ENCODE results near the gene USP35.
"Not testable (repeated sequence)": the region's sequence is repeated elsewhere in the genome, so short reads cannot be mapped to it uniquely, and the experiment has no call there.

Gene USP35

DNA sequence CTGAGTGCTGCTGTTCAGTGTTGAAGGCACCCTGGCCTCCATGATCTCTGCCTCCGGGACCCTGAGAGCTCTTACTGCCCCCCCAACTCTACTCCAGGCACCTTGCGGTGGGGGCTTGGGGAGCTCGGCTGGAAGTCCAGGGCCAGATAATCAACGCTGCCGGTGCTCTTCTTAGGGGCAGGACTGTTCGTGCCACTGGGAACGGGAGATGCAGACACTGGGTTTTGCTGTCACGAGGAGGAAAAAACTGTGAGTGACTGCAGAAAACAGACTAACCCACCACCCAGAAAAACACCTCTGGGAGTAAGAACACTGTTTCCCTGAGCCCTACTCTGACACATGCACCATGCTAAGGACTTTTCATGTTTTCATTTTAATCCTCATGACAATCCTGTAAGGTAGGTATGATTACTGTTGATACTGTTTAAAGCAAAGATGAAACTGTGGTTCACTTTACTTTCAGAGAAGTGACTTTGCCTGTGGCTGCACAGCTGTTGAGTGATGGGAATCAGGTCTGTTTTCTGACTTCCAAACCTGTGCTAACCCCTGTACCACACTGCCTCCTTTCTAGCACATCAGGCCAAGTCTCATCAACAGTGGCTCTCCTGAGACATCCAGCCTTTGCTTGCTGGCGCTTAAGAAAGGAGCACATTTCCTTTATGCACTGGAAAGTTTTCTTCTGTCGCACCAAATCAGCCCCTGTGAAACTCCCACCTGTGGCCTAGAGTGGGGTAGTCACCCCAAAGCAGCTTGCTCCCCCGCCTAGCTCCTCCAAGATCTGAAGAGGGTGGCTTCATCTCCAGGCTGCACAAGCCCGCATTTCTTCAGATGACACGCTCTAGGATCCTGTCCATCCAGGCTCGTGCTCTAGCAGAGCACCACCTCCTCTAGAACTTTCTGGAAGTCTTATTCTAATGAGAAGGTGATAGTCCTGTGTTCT is 31.8 kb downstream of the USP35 start:
- ChIA-PET CTCF (no interaction called here), POLR2A (no interaction called here)
- TF ChIP-seq BHLHE40 (IDR thresholded peaks at IDR 0.05; ENCODE audit: borderline replicate concordance) (no peak), FOXM1 (IDR thresholded peaks at IDR 0.05; ENCODE audit: borderline replicate concordance) (no peak), NFRKB (IDR thresholded peaks at IDR 0.05) (no peak), ELF4 (IDR thresholded peaks at IDR 0.05) (no peak), SP1 (IDR thresholded peaks at IDR 0.05) (no peak), ARNT (IDR thresholded peaks at IDR 0.05) (no peak), FOXK2 (IDR thresholded peaks at IDR 0.05) (no peak), HDGF (IDR thresholded peaks at IDR 0.05; ENCODE audit: borderline replicate concordance) (no peak), SUZ12 (IDR thresholded peaks at IDR 0.05) (no peak), TARDBP (IDR thresholded peaks at IDR 0.05) (no peak), L3MBTL2 (conservative IDR thresholded peaks at IDR 0.05) (no peak), LEF1 (IDR thresholded peaks at IDR 0.05; ENCODE audit: borderline replicate concordance) (no peak), ZNF384 (IDR thresholded peaks at IDR 0.05) (no peak), FOXA1 (IDR thresholded peaks at IDR 0.05) (no peak), CTBP1 (IDR thresholded peaks at IDR 0.05; ENCODE audit: borderline replicate concordance) (no peak)
- TF ChIP-seq, protein P1, sequence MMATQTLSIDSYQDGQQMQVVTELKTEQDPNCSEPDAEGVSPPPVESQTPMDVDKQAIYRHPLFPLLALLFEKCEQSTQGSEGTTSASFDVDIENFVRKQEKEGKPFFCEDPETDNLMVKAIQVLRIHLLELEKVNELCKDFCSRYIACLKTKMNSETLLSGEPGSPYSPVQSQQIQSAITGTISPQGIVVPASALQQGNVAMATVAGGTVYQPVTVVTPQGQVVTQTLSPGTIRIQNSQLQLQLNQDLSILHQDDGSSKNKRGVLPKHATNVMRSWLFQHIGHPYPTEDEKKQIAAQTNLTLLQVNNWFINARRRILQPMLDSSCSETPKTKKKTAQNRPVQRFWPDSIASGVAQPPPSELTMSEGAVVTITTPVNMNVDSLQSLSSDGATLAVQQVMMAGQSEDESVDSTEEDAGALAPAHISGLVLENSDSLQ (IDR thresholded peaks at IDR 0.05), result no peak
- no peak for DNase-seq (ENCODE audit: extremely low spot score)

DNA sequence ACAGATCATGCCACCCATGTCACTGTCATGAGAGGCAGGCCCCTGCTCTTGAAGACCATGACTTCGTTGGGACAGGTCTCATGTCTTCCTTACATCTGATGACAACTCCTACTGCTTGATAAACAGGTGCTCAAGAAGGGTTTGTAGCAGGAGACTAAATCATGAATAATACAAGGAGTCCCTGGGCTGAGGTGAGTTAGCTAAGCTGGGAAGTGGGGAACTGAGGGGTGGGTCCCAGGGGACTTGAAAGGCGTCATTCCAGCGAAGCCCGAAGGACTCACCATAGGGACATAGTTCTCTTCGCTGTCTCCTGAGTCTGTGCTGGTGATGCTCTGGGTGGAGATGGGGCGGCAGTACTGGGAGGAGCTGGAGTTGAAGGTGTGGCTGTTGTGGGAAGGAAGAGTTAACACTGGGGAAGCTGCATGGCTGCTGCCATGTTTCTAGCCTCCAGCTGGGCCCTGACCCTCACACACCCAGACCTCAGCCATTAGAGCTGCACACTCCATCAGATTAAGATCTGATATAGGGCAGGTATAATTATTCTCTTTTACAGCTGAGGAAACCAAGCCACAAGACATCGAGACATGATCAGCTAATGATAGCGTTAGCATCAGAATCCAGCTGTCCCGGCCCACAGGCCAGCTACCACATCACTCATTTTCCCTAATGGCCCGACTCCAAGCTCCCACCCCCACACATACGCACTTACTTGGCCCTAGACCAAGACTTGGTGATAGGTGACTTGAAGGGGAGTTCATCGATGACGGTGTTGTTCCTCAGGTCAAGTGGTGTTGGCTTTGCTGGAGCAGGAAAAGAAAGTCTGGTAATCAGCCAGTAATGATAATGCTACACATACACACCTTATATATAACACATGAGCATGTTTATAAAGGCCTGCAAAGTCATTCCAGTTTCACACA is 32.9 kb downstream of the USP35 start:
- CTCF ChIA-PET, result no interaction called here
- no peak for DNase-seq (ENCODE audit: extremely low spot score)
- POLR2A ChIA-PET, result interaction anchor here (0.5 kb wide), 1 partner anchor 74 kb away, joined by 3 read pairs; no protein-coding TSS in a partner anchor
- no peak for TF ChIP-seq ARNT (IDR thresholded peaks at IDR 0.05)
- no peak for TF ChIP-seq L3MBTL2 (conservative IDR thresholded peaks at IDR 0.05)
- TF ChIP-seq FOXA1 (IDR thresholded peaks at IDR 0.05), result no peak
- TF ChIP-seq, protein P1 (IDR thresholded peaks at IDR 0.05), result no peak
- TF ChIP-seq ZNF384 (IDR thresholded peaks at IDR 0.05), result no peak
- no peak for TF ChIP-seq SP1 (IDR thresholded peaks at IDR 0.05)
- TF ChIP-seq LEF1 (IDR thresholded peaks at IDR 0.05; ENCODE audit: borderline replicate concordance), result no peak
- TF ChIP-seq BHLHE40 (IDR thresholded peaks at IDR 0.05; ENCODE audit: borderline replicate concordance), result no peak
- no peak for TF ChIP-seq FOXM1 (IDR thresholded peaks at IDR 0.05; ENCODE audit: borderline replicate concordance)
- no peak for TF ChIP-seq TARDBP (IDR thresholded peaks at IDR 0.05)
- TF ChIP-seq NFRKB (IDR thresholded peaks at IDR 0.05), result no peak
- no peak for TF ChIP-seq CTBP1 (IDR thresholded peaks at IDR 0.05; ENCODE audit: borderline replicate concordance)
- no peak for TF ChIP-seq ELF4 (IDR thresholded peaks at IDR 0.05)
- no peak for TF ChIP-seq SUZ12 (IDR thresholded peaks at IDR 0.05)
- no peak for TF ChIP-seq FOXK2 (IDR thresholded peaks at IDR 0.05)

DNA sequence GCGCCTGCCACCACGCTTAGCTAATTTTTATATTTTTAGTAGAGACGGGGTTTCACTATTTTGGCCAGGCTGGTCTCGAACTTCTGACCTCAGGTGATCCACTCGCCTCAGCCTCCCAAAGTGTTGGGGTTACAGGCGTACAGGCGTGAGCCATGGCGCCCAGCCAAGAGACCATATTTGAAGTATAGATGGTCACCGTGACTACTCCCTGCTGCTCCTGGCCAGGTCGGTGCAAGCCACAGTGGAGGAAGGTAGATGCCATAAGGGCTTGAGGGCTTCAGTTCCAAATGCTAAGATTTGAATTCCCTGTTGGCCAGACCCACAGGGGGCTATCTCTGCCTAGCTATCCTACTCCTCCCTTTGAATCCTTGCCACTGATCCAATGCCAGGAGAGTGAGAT is 34.0 kb downstream of the USP35 start:
- DNase-seq (ENCODE audit: extremely low spot score); CTCF ChIA-PET; POLR2A ChIA-PET: not testable (repeated sequence)

DNA sequence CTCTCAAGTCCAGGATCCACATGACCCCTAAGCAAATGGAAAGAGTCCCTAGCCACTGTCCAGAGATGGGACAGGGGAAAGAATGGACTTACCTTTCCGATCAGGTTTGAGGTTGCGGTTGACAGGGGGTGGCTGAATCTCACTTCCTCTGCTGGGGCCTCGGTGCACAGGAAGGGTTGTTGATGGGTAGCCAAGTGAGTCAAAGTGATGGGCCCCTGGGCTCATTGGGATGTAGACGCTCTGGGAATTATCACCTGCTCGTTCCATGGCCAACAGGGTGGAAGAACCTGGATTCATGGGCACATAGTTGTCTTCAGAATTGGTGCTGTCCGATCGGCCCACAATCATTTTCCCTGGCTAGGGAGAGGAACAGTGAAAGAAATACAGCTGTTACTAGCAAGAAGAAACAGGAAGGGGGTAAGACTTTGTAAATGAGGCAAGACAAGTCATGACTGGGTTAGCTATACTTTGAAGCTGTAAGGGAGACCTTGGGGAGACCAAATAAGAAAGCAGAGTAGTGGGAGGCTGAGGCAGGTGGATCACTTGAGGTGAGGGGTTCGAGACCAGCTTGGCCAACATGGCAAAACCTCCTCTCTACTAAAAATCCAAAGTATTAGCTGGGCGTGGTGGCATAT is 34.7 kb downstream of the USP35 start:
- ChIA-PET CTCF (no interaction called here), POLR2A (no interaction called here)
- DNase-seq (ENCODE audit: extremely low spot score), result no peak
- no peak for TF ChIP-seq BHLHE40 (IDR thresholded peaks at IDR 0.05; ENCODE audit: borderline replicate concordance)
- TF ChIP-seq SUZ12 (IDR thresholded peaks at IDR 0.05), result no peak
- no peak for TF ChIP-seq TARDBP (IDR thresholded peaks at IDR 0.05)
- no peak for TF ChIP-seq CTBP1 (IDR thresholded peaks at IDR 0.05; ENCODE audit: borderline replicate concordance)
- no peak for TF ChIP-seq NFRKB (IDR thresholded peaks at IDR 0.05)
- no peak for TF ChIP-seq FOXK2 (IDR thresholded peaks at IDR 0.05)
- TF ChIP-seq ZNF384 (IDR thresholded peaks at IDR 0.05), result no peak
- TF ChIP-seq FOXA1 (IDR thresholded peaks at IDR 0.05), result no peak
- TF ChIP-seq HDGF (IDR thresholded peaks at IDR 0.05; ENCODE audit: borderline replicate concordance), result no peak
- TF ChIP-seq FOXM1 (IDR thresholded peaks at IDR 0.05; ENCODE audit: borderline replicate concordance), result no peak
- TF ChIP-seq L3MBTL2 (conservative IDR thresholded peaks at IDR 0.05), result no peak
- TF ChIP-seq, protein P1 (IDR thresholded peaks at IDR 0.05), result no peak
- no peak for TF ChIP-seq ARNT (IDR thresholded peaks at IDR 0.05)
- TF ChIP-seq ELF4 (IDR thresholded peaks at IDR 0.05), result no peak
- no peak for TF ChIP-seq LEF1 (IDR thresholded peaks at IDR 0.05; ENCODE audit: borderline replicate concordance)

DNA sequence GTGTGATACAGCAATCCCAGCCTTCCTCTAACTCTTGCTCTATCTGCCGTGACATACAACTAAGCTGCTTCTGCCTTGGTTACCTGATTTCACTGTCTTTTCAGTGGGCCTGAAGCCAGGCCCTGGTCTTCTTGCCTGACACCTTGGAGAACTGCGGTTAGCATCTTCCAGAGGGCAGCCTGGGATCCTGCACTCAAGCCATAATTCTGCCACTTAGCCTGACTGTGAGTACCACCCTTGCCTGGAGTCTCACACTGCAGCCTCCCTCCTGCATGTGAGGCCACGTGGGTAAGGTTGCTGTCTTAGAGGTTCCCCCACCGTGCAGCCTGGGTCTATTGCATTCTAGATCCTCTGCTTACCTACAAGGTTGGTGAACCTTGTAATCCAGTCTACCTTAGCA is 35.8 kb downstream of the USP35 start:
- TF ChIP-seq ELF4 (IDR thresholded peaks at IDR 0.05), result no peak
- CTCF ChIA-PET, result no interaction called here
- no peak for DNase-seq (ENCODE audit: extremely low spot score)
- POLR2A ChIA-PET, result interaction anchor here (1.0 kb wide), 1 partner anchor 42 kb away, joined by 3 read pairs; no protein-coding TSS in a partner anchor
